Measurements from ENCODE around the gene SIX5.

SIX5 gene

DNA sequence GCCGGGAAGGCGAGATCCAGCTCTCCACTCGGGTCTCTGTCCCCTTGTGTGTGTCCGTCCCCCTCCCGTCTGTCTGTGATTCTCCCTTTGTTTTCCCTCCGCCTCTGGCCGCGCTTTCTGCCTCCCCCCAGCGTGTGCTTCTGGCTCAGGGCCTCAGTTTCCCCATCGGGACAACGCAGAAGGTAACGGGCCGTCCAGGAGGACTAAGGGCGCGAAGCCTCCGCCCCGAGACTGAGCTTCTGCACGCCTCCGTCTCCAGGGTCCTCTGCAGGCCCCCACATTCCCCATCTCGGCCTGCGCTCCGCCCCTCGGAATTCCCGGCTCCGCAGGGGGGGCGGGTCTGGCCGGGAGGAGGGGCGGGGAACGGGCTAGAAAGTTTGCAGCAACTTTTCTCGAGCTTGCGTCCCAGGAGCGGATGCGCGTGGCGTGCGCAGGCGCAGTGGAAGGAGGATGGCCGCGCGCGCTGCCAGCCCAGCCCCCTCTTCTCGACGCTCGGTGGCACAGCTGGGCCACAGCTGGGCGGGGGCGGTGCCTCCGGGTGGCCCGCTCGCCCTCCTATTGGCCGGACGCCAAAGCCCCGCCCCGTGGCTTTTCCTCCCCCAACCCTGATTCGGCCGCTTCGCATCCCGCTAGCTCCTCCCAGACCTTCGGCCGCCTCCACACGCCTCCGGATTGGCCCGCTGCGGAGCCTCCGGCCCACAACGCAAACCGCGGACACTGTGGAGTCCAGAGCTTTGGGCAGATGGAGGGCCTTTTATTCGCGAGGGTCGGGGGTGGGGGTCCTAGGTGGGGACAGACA is at the start of gene SIX5 (continued):
- TF ChIP-seq ZNF121 (tag by site-specific recombination; IDR thresholded peaks at IDR 0.05) (no peak), ZNF354C (tag by site-specific recombination; IDR thresholded peaks at IDR 0.05; ENCODE audit: borderline replicate concordance, low read depth) (no peak), ZBTB17 (tag by site-specific recombination; IDR thresholded peaks at IDR 0.05) (peak; percentile 97), ZNF560 (tag by site-specific recombination; IDR thresholded peaks at IDR 0.05; ENCODE audit: borderline replicate concordance) (peak; percentile 99), ZNF223 (tag by site-specific recombination; IDR thresholded peaks at IDR 0.05) (no peak), ZNF416 (tag by site-specific recombination; IDR thresholded peaks at IDR 0.05) (no peak), GLI2 (tag by site-specific recombination; IDR thresholded peaks at IDR 0.05; ENCODE audit: borderline replicate concordance, low read depth) (no peak), ZNF133 (tag by site-specific recombination; IDR thresholded peaks at IDR 0.05) (no peak), ZNF530 (tag by site-specific recombination; IDR thresholded peaks at IDR 0.05; ENCODE audit: low read depth) (no peak), PRDM6 (tag by site-specific recombination; IDR thresholded peaks at IDR 0.05) (no peak), ZNF558 (tag by site-specific recombination; IDR thresholded peaks at IDR 0.05) (no peak), ZNF600 (tag by site-specific recombination; IDR thresholded peaks at IDR 0.05) (no peak), REST (tag by site-specific recombination; IDR thresholded peaks at IDR 0.05) (0 out of 2 replicates have a peak, but pooled peaks have one; percentile 38), ZNF596 (tag by site-specific recombination; IDR thresholded peaks at IDR 0.05) (no peak), MZF1 (tag by site-specific recombination; IDR thresholded peaks at IDR 0.05; ENCODE audit: borderline replicate concordance) (no peak; the same call in 1 of the 2 replicates), ZNF404 (tag by site-specific recombination; IDR thresholded peaks at IDR 0.05) (no peak), ZNF37A (tag by site-specific recombination; IDR thresholded peaks at IDR 0.05) (no peak), ZNF391 (tag by site-specific recombination; IDR thresholded peaks at IDR 0.05; ENCODE audit: borderline replicate concordance, low read depth) (peak; percentile 85; the same call in 1 of the 2 replicates), KLF16 (tag by site-specific recombination; IDR thresholded peaks at IDR 0.05) (peak; percentile 87), ZNF664 (tag by site-specific recombination; IDR thresholded peaks at IDR 0.05) (0 out of 2 replicates have a peak, but pooled peaks have one; percentile 25), ZSCAN4 (tag by site-specific recombination; IDR thresholded peaks at IDR 0.05) (peak; percentile 62; the same call in 1 of the 2 replicates), ZNF792 (tag by site-specific recombination; IDR thresholded peaks at IDR 0.05) (peak; percentile 76; the same call in 1 of the 2 replicates), INSM2 (tag by site-specific recombination; IDR thresholded peaks at IDR 0.05) (peak; percentile 32; the same call in 1 of the 2 replicates), ZNF768 (tag by site-specific recombination; IDR thresholded peaks at IDR 0.05) (no peak), ZBTB21 (tag by site-specific recombination; IDR thresholded peaks at IDR 0.05) (0 out of 2 replicates have a peak, but pooled peaks have one; percentile 40)
- TF ChIP-seq, protein P1, sequence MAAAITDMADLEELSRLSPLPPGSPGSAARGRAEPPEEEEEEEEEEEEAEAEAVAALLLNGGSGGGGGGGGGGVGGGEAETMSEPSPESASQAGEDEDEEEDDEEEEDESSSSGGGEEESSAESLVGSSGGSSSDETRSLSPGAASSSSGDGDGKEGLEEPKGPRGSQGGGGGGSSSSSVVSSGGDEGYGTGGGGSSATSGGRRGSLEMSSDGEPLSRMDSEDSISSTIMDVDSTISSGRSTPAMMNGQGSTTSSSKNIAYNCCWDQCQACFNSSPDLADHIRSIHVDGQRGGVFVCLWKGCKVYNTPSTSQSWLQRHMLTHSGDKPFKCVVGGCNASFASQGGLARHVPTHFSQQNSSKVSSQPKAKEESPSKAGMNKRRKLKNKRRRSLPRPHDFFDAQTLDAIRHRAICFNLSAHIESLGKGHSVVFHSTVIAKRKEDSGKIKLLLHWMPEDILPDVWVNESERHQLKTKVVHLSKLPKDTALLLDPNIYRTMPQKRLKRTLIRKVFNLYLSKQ (tag by site-specific recombination; IDR thresholded peaks at IDR 0.05; ENCODE audit: borderline replicate concordance), result no peak
- TF ChIP-seq, protein P2, sequence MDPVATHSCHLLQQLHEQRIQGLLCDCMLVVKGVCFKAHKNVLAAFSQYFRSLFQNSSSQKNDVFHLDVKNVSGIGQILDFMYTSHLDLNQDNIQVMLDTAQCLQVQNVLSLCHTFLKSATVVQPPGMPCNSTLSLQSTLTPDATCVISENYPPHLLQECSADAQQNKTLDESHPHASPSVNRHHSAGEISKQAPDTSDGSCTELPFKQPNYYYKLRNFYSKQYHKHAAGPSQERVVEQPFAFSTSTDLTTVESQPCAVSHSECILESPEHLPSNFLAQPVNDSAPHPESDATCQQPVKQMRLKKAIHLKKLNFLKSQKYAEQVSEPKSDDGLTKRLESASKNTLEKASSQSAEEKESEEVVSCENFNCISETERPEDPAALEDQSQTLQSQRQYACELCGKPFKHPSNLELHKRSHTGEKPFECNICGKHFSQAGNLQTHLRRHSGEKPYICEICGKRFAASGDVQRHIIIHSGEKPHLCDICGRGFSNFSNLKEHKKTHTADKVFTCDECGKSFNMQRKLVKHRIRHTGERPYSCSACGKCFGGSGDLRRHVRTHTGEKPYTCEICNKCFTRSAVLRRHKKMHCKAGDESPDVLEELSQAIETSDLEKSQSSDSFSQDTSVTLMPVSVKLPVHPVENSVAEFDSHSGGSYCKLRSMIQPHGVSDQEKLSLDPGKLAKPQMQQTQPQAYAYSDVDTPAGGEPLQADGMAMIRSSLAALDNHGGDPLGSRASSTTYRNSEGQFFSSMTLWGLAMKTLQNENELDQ (tag by site-specific recombination; IDR thresholded peaks at IDR 0.05; ENCODE audit: low read depth), result no peak
